Endothelial cell of umbilical vein (primary cell): ENCODE results near the gene MUC16. TPM values are rescaled to one million over a fixed set of nuclear protein-coding genes. Genes with fewer than 3 reads are reported as not detected.

ENCODE experiments used
- BruUV-seq: library from RNA; stranded (reverse); fragments of 400-500 nt; replicated peaks from 2 replicates; lab custom pipeline; 2021; lab: Mats Ljungman, UMichigan
- CTCF ChIA-PET: fragments of 300-600, 350-600 bp; sonication (Branson Sonifier 250); formaldehyde crosslinking; loops from one replicate; lab custom pipeline; 2021; ENCODE audit warnings: antibody characterized with exemption, inconsistent platforms; lab: Charles Lee
- POLR2A ChIA-PET: fragments of 300-600, 350-600 bp; sonication (Branson Sonifier 250); formaldehyde crosslinking; loops from one replicate; lab custom pipeline; 2021; ENCODE audit warnings: antibody characterized with exemption, inconsistent platforms; lab: Charles Lee
- DNase-seq: peaks from one replicate; pipeline ENCODE4 v3.0.0-alpha.2; 2011; ENCODE audit warnings: low read depth, low spot score
- FAIRE-seq: peaks from 2 replicates; lab custom pipeline; 2011; peaks lifted over from hg19 to GRCh38; lab: Jason Lieb, UNC
- H2AFZ ChIP-seq: 2 replicates; pipeline ENCODE4 v1.6.0; 2012; ENCODE audit warnings: low read depth, low read length, control low read depth, inconsistent platforms
- H3K27ac ChIP-seq: 2 replicates; pipeline ENCODE4 v1.5.1; 2011; ENCODE audit warnings: low read depth, mild to moderate bottlenecking, control low read depth, low read length, moderate library complexity; ENCODE audit not compliant: insufficient read depth
- H3K27me3 ChIP-seq, 2 experiments: 2 replicates each; pipeline versions ENCODE4 v1.6.0 to v1.6.1; 2011; ENCODE audit warnings: low read length in 2 of 2, mixed read lengths in 1 of 2; ENCODE audit not compliant: control insufficient read depth in 2 of 2, insufficient read depth in 2 of 2
- H3K36me3 ChIP-seq, 2 experiments: 2 replicates in 1 of 2; 3 replicates in 1 of 2; pipeline ENCODE4 v1.5.1; 2011; ENCODE audit warnings: low read length in 2 of 2, mild to moderate bottlenecking in 1 of 2, moderate library complexity in 1 of 2; ENCODE audit not compliant: control insufficient read depth in 2 of 2, insufficient read depth in 2 of 2; ENCODE audit errors: extremely low read depth in 1 of 2
- H3K4me1 ChIP-seq: 3 replicates; pipeline ENCODE4 v1.5.1; 2011; ENCODE audit warnings: mild to moderate bottlenecking, low read length; ENCODE audit not compliant: control insufficient read depth, insufficient read depth; ENCODE audit errors: extremely low read depth
- H3K4me2 ChIP-seq: 2 replicates; pipeline ENCODE4 v1.6.1; 2011; ENCODE audit warnings: low read length, control low read depth, mixed read lengths; ENCODE audit not compliant: insufficient read depth
- H3K4me3 ChIP-seq, 3 experiments: fragments of 200-600 bp in 1 of 3; sonication (generic), shearing (Covaris generic) in 1 of 3; replicated peaks in 1 of 3; 2 replicates each; pipeline ENCODE4 v1.5.1; 2011 to 2016; ENCODE audit warnings: control low read depth in 3 of 3, low read length in 3 of 3, mild to moderate bottlenecking in 2 of 3, inconsistent platforms in 1 of 3, low read depth in 1 of 3, moderate library complexity in 1 of 3; ENCODE audit not compliant: insufficient read depth in 1 of 3
- H3K79me2 ChIP-seq: 2 replicates; pipeline ENCODE4 v1.6.0; 2012; ENCODE audit warnings: low read length, inconsistent platforms; ENCODE audit not compliant: control insufficient read depth, insufficient read depth
- H3K9ac ChIP-seq: replicated peaks from 2 replicates; pipeline ENCODE3; 2011; ENCODE audit warnings: low read length, control low read depth; ENCODE audit not compliant: insufficient read depth; ENCODE audit errors: extremely low read depth
- H3K9me1 ChIP-seq: replicated peaks from 3 replicates; pipeline ENCODE4 v1.6.0; 2011; ENCODE audit warnings: mild to moderate bottlenecking, low read length; ENCODE audit not compliant: control insufficient read depth, insufficient read depth; ENCODE audit errors: extremely low read depth
- H3K9me3 ChIP-seq: replicated peaks from 2 replicates; pipeline ENCODE4 v1.5.1; 2012; ENCODE audit warnings: low read length, inconsistent platforms; ENCODE audit not compliant: control insufficient read depth, insufficient read depth
- H4K20me1 ChIP-seq: replicated peaks from 2 replicates; pipeline ENCODE3; 2011; ENCODE audit warnings: mild to moderate bottlenecking, low read length; ENCODE audit not compliant: control insufficient read depth, insufficient read depth; ENCODE audit errors: extremely low read depth
- EZH2 ChIP-seq: IDR thresholded peaks from 2 replicates; pipeline ENCODE4 v1.6.1; 2012; ENCODE audit warnings: borderline replicate concordance, low read depth, mild to moderate bottlenecking, moderate library complexity, low read length, inconsistent platforms; ENCODE audit not compliant: severe bottlenecking
- FOS ChIP-seq: IDR thresholded peaks from 2 replicates; pipeline ENCODE4 v1.6.1; 2011; ENCODE audit warnings: mild to moderate bottlenecking, low read length, moderate library complexity, borderline replicate concordance; ENCODE audit not compliant: insufficient read depth
- GATA2 ChIP-seq: IDR thresholded peaks from 2 replicates; pipeline ENCODE4 v1.7.0; 2011; ENCODE audit warnings: low read depth, mild to moderate bottlenecking, moderate library complexity, mixed read lengths, low read length; ENCODE audit not compliant: insufficient read length, insufficient read depth
- JUN ChIP-seq: IDR thresholded peaks from 2 replicates; pipeline ENCODE4 v1.6.1; 2011; ENCODE audit warnings: borderline replicate concordance, low read depth; ENCODE audit not compliant: insufficient read length, insufficient read depth
- MYC ChIP-seq: IDR thresholded peaks from one replicate; pipeline ENCODE4 v1.6.1; 2011; ENCODE audit warnings: mild to moderate bottlenecking, low read depth, low read length
- POLR2A ChIP-seq: IDR thresholded peaks from 2 replicates; pipeline ENCODE4 v1.6.1; 2012; ENCODE audit warnings: low read depth, mild to moderate bottlenecking, control low read depth, low read length
- POLR2AphosphoS5 ChIP-seq: IDR thresholded peaks from 2 replicates; pipeline ENCODE4 v1.6.1; 2012; ENCODE audit warnings: low read depth, mild to moderate bottlenecking, control low read depth, low read length, moderate library complexity; ENCODE audit not compliant: insufficient read depth
- dilution Hi-C: fragments of 300-500 bp; cut with MboI; formaldehyde crosslinking; loops from one replicate; pipeline ENCODE4 v1.15.0; 2019; ENCODE audit warnings: low sequenced_read_pairs; ENCODE audit not compliant: extremely low pct_ligation_motif_present
- intact Hi-C: fragments of 100-400 bp; cut with micrococcal nuclease; formaldehyde crosslinking; loops from one replicate; pipeline ENCODE4 v1.10.0; 2022
- polyA plus RNA-seq, 4 experiments: library from polyadenylated mRNA; depleted of rRNA in 3 of 4; stranded (reverse) in 3 of 4; unstranded in 1 of 4; fragments of >200 nt; gene quantifications; 2 replicates each; pipeline versions ENCODE4 v1.2.1 to v1.2.3, GENCODE V29; 2011 to 2012; ENCODE audit warnings: missing spikeins in 1 of 4
- total RNA-seq: library from RNA; stranded (reverse); gene quantifications from 2 replicates; pipeline ENCODE4 v1.2.3, GENCODE V29; 2021
- TF ChIP-seq, protein P1 (sequence below), 2 donors: IDR thresholded peaks; 1 replicate in 1 of 2; 2 replicates in 1 of 2; pipeline ENCODE4 v1.5.1; 2011; ENCODE audit warnings: low read length in 2 of 2, mild to moderate bottlenecking in 2 of 2, moderate library complexity in 2 of 2, control low read depth in 1 of 2, inconsistent platforms in 1 of 2, low read depth in 1 of 2; ENCODE audit not compliant: insufficient read depth in 1 of 2; ENCODE audit errors: extremely low read depth in 1 of 2
- TF ChIP-seq, protein P2 (sequence below): IDR thresholded peaks from 2 replicates; pipeline ENCODE4 v1.6.1; 2011; ENCODE audit not compliant: insufficient read depth, insufficient read length

Gene MUC16
- total and polyA plus RNA-seq, 2 donors (not counting 3 experiments of a cell fraction or from before 2014, with no cell fraction given), result not detected

DNA sequence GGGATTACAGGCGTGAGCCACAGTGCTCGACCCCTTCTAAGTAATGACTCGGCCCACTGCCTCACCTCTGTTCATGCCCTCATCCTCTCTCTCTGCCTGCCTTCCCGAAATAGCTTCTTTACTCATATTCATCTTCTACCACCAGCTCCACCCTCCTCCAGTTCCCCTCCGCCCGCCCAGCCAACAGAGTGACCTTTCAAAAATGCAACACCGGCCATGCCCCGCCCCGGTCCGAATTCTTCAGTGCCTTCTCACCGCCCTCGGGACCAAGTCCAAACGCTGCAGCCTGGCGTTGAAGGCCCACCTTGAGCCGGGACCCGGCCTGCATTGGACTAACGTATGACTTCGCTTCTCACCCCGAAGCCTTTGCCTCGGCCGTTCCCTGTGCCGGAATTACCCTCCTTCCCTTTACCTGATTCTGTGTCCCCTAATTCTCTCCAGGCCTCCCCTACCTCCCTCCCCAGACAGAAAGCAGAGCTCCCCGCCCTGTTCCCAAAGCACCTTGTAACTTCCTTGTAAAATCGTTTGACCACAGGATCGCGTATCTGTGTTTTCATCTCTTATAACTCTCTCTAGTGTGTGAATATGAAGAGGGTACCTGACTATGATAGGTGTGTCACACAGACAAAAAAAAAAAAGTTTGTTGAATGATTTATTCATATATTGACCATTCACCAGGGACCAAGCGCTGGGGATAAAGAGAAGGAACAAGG is 8.1 kb upstream of the MUC16 start:
- dilution Hi-C loops, result no loop called here
- POLR2A ChIA-PET, result no interaction called here
- FAIRE-seq, result no peak

More for the DNA sequence above, 8.1 kb upstream of the MUC16 start:
- Histone ChIP-seq H3K4me3 (no peak overlapping the region), H3K4me2 (no peak overlapping the region), H3K9ac (no peak overlapping the region), H3K36me3 (no peaks in the 10 kb centered on the region), H3K27me3 (no peaks in the 10 kb centered on the region), H3K9me3 (peaks cover 3% of the 10 kb centered on the region), H3K27ac (no peak overlapping the region), H3K79me2 (no peaks in the 10 kb centered on the region), H4K20me1 (no peaks in the 10 kb centered on the region), H3K9me1 (no peaks in the 10 kb centered on the region), H3K4me1 (no peaks in the 10 kb centered on the region), H2AFZ (no peak overlapping the region)
- intact Hi-C loops, result no loop called here
- CTCF ChIA-PET, result no interaction called here
- DNase-seq, result no peak
- TF ChIP-seq POLR2AphosphoS5, result no peak
- no peak for TF ChIP-seq MYC
- no peak for TF ChIP-seq EZH2
- TF ChIP-seq JUN, result no peak
- no peak for TF ChIP-seq POLR2A
- TF ChIP-seq, protein P1, sequence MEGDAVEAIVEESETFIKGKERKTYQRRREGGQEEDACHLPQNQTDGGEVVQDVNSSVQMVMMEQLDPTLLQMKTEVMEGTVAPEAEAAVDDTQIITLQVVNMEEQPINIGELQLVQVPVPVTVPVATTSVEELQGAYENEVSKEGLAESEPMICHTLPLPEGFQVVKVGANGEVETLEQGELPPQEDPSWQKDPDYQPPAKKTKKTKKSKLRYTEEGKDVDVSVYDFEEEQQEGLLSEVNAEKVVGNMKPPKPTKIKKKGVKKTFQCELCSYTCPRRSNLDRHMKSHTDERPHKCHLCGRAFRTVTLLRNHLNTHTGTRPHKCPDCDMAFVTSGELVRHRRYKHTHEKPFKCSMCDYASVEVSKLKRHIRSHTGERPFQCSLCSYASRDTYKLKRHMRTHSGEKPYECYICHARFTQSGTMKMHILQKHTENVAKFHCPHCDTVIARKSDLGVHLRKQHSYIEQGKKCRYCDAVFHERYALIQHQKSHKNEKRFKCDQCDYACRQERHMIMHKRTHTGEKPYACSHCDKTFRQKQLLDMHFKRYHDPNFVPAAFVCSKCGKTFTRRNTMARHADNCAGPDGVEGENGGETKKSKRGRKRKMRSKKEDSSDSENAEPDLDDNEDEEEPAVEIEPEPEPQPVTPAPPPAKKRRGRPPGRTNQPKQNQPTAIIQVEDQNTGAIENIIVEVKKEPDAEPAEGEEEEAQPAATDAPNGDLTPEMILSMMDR (IDR thresholded peaks at IDR 0.05; ENCODE audit: extremely low read depth in 1 of 2, insufficient read depth in 1 of 2, low read depth in 1 of 2, low read length in 2 of 2), result no peak
- TF ChIP-seq, protein P2, sequence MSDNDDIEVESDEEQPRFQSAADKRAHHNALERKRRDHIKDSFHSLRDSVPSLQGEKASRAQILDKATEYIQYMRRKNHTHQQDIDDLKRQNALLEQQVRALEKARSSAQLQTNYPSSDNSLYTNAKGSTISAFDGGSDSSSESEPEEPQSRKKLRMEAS, result no peak
- TF ChIP-seq FOS, result no peak
- no peak for TF ChIP-seq GATA2
- no TSS peak for BruUV-seq
